ENCODE data around the gene GLUD1.

Gene GLUD1

GRCh38 chr10:87054373-87055295 lies 40.0 kb downstream of the GLUD1 start:
- TF ChIP-seq TAF1 (IDR thresholded peaks at IDR 0.05; ENCODE audit: borderline replicate concordance, insufficient read depth, low read length) (no peak), FOXP2 (optimal IDR thresholded peaks at IDR 0.05; ENCODE audit: borderline replicate concordance, extremely low read depth, extremely low read length, insufficient read depth) (no peak), SIN3A (IDR thresholded peaks at IDR 0.05; ENCODE audit: borderline replicate concordance, insufficient read depth, low read length) (no peak), POLR2AphosphoS5 (IDR thresholded peaks at IDR 0.05; ENCODE audit: low read depth, low read length) (no peak), REST (IDR thresholded peaks at IDR 0.05; ENCODE audit: insufficient read depth in 1 of 2, low read depth in 2 of 2, low read length in 2 of 2) (no peak)

GRCh38 chr10:87053577-87054181 lies 41.0 kb downstream of the GLUD1 start:
- TF ChIP-seq TAF1 (IDR thresholded peaks at IDR 0.05; ENCODE audit: borderline replicate concordance, insufficient read depth, low read length) (no peak), FOXP2 (optimal IDR thresholded peaks at IDR 0.05; ENCODE audit: borderline replicate concordance, extremely low read depth, extremely low read length, insufficient read depth) (no peak), POLR2AphosphoS5 (IDR thresholded peaks at IDR 0.05; ENCODE audit: low read depth, low read length) (no peak), REST (IDR thresholded peaks at IDR 0.05; ENCODE audit: insufficient read depth in 1 of 2, low read depth in 2 of 2, low read length in 2 of 2) (no peak), SIN3A (IDR thresholded peaks at IDR 0.05; ENCODE audit: borderline replicate concordance, insufficient read depth, low read length) (no peak)

- TF ChIP-seq FOXP2 (optimal IDR thresholded peaks at IDR 0.05; ENCODE audit: borderline replicate concordance, extremely low read depth, extremely low read length, insufficient read depth) (no peak), SIN3A (IDR thresholded peaks at IDR 0.05; ENCODE audit: borderline replicate concordance, insufficient read depth, low read length) (no peak), REST (IDR thresholded peaks at IDR 0.05; ENCODE audit: insufficient read depth in 1 of 2, low read depth in 2 of 2, low read length in 2 of 2) (no peak), POLR2AphosphoS5 (IDR thresholded peaks at IDR 0.05; ENCODE audit: low read depth, low read length) (no peak), TAF1 (IDR thresholded peaks at IDR 0.05; ENCODE audit: borderline replicate concordance, insufficient read depth, low read length) (no peak)
Observed at GRCh38 chr10:87053111-87053510, 41.5 kb downstream of the GLUD1 start.

GRCh38 chr10:87045434-87045938 lies 49.2 kb downstream of the GLUD1 start:
- TF ChIP-seq REST (IDR thresholded peaks at IDR 0.05; ENCODE audit: insufficient read depth in 1 of 2, low read depth in 2 of 2, low read length in 2 of 2) (no peak), FOXP2 (optimal IDR thresholded peaks at IDR 0.05; ENCODE audit: borderline replicate concordance, extremely low read depth, extremely low read length, insufficient read depth) (no peak), TAF1 (IDR thresholded peaks at IDR 0.05; ENCODE audit: borderline replicate concordance, insufficient read depth, low read length) (no peak), POLR2AphosphoS5 (IDR thresholded peaks at IDR 0.05; ENCODE audit: low read depth, low read length) (no peak), SIN3A (IDR thresholded peaks at IDR 0.05; ENCODE audit: borderline replicate concordance, insufficient read depth, low read length) (no peak)
